ENCODE measurements around the gene CCDC178. TPM values are rescaled to one million over a fixed set of nuclear protein-coding genes. Genes with fewer than 3 reads are reported as not detected.

Gene CCDC178
- total RNA-seq, 1 experiment from 2014 or later, result not detected

GRCh38 chr18:33470216-33470615 is 29.7 kb upstream of the CCDC178 start:
- BruUV-seq (replicated peaks), result no TSS peak
- Histone ChIP-seq H2AFZ (no peak overlapping the region), H3K9me3 (ENCODE audit: insufficient read depth, low read depth) (no peaks in the 10 kb centered on the region), H3K9me2 (ENCODE audit: insufficient read depth) (no peaks in the 10 kb centered on the region), H3K4me1 (replicated peaks; ENCODE audit: insufficient read depth) (no peaks in the 10 kb centered on the region), H3F3A (ENCODE audit: insufficient read depth, low read depth) (no peaks in the 10 kb centered on the region), H3K36me3 (ENCODE audit: low read depth) (no peaks in the 10 kb centered on the region), H4K20me1 (ENCODE audit: insufficient read depth) (no peaks in the 10 kb centered on the region), H3K79me2 (ENCODE audit: low read depth) (no peaks in the 10 kb centered on the region), H3K27ac (no peak overlapping the region), H3K27me3 (ENCODE audit: insufficient read depth, low read depth) (no peaks in the 10 kb centered on the region), H3K4me3 (no peak overlapping the region), H3K4me2 (no peak overlapping the region)
- ChIA-PET CTCF (no interaction called here), POLR2A (ENCODE audit: unreplicated experiment) (interaction anchor here (0.7 kb wide), 1 partner anchor 277 kb away, joined by 4 read pairs; no protein-coding TSS in a partner anchor)
- intact Hi-C loops (cut with micrococcal nuclease; ENCODE audit: unreplicated experiment), result no loop called here
- no peak for DNase-seq
- TF ChIP-seq EZH2 (IDR thresholded peaks at IDR 0.05; ENCODE audit: low read depth), result no peak
- TF ChIP-seq, protein P1, sequence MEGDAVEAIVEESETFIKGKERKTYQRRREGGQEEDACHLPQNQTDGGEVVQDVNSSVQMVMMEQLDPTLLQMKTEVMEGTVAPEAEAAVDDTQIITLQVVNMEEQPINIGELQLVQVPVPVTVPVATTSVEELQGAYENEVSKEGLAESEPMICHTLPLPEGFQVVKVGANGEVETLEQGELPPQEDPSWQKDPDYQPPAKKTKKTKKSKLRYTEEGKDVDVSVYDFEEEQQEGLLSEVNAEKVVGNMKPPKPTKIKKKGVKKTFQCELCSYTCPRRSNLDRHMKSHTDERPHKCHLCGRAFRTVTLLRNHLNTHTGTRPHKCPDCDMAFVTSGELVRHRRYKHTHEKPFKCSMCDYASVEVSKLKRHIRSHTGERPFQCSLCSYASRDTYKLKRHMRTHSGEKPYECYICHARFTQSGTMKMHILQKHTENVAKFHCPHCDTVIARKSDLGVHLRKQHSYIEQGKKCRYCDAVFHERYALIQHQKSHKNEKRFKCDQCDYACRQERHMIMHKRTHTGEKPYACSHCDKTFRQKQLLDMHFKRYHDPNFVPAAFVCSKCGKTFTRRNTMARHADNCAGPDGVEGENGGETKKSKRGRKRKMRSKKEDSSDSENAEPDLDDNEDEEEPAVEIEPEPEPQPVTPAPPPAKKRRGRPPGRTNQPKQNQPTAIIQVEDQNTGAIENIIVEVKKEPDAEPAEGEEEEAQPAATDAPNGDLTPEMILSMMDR (conservative IDR thresholded peaks at IDR 0.05), result no peak

- CTCF ChIA-PET, result no interaction called here
- intact Hi-C loops (cut with micrococcal nuclease; ENCODE audit: unreplicated experiment), result no loop called here
- POLR2A ChIA-PET (ENCODE audit: unreplicated experiment), result no interaction called here
These were observed 29.2 kb upstream of the CCDC178 start for GRCh38 chr18:33469699-33470098.

GRCh38 chr18:33467531-33467930 is 27.0 kb upstream of the CCDC178 start:
- Histone ChIP-seq H3F3A (ENCODE audit: insufficient read depth, low read depth) (no peaks in the 10 kb centered on the region), H3K9me2 (ENCODE audit: insufficient read depth) (no peaks in the 10 kb centered on the region), H3K4me3 (no peak overlapping the region), H3K9me3 (ENCODE audit: insufficient read depth, low read depth) (no peaks in the 10 kb centered on the region), H3K27me3 (ENCODE audit: insufficient read depth, low read depth) (no peaks in the 10 kb centered on the region), H3K27ac (no peak overlapping the region), H3K79me2 (ENCODE audit: low read depth) (no peaks in the 10 kb centered on the region), H2AFZ (no peak overlapping the region), H3K4me1 (replicated peaks; ENCODE audit: insufficient read depth) (no peaks in the 10 kb centered on the region), H3K36me3 (ENCODE audit: low read depth) (no peaks in the 10 kb centered on the region), H3K4me2 (no peak overlapping the region), H4K20me1 (ENCODE audit: insufficient read depth) (no peaks in the 10 kb centered on the region)
- CTCF ChIA-PET, result no interaction called here
- no peak for DNase-seq
- intact Hi-C loops (cut with micrococcal nuclease; ENCODE audit: unreplicated experiment), result no loop called here
- TF ChIP-seq, protein P1 (conservative IDR thresholded peaks at IDR 0.05), result no peak
- no peak for TF ChIP-seq EZH2 (IDR thresholded peaks at IDR 0.05; ENCODE audit: low read depth)
- POLR2A ChIA-PET (ENCODE audit: unreplicated experiment), result no interaction called here
- BruUV-seq (replicated peaks), result no TSS peak

More at GRCh38 chr18:33469699-33470098, 29.2 kb upstream of the CCDC178 start:
- Histone ChIP-seq H3F3A (ENCODE audit: insufficient read depth, low read depth) (no peaks in the 10 kb centered on the region), H3K36me3 (ENCODE audit: low read depth) (no peaks in the 10 kb centered on the region), H3K79me2 (ENCODE audit: low read depth) (no peaks in the 10 kb centered on the region), H3K9me3 (ENCODE audit: insufficient read depth, low read depth) (no peaks in the 10 kb centered on the region), H3K9me2 (ENCODE audit: insufficient read depth) (no peaks in the 10 kb centered on the region), H3K4me2 (no peak overlapping the region), H3K27ac (no peak overlapping the region), H2AFZ (no peak overlapping the region), H3K27me3 (ENCODE audit: insufficient read depth, low read depth) (no peaks in the 10 kb centered on the region), H3K4me1 (replicated peaks; ENCODE audit: insufficient read depth) (no peaks in the 10 kb centered on the region), H4K20me1 (ENCODE audit: insufficient read depth) (no peaks in the 10 kb centered on the region), H3K4me3 (no peak overlapping the region)
- DNase-seq, result no peak
- no TSS peak for BruUV-seq (replicated peaks)
- TF ChIP-seq EZH2 (IDR thresholded peaks at IDR 0.05; ENCODE audit: low read depth), result no peak
- TF ChIP-seq, protein P1 (conservative IDR thresholded peaks at IDR 0.05), result no peak

Measured in PC-9 (cell line).